ENCODE data around the gene TEX11.
"Not testable (repeated sequence)": the region's sequence is repeated elsewhere in the genome, so short reads cannot be mapped to it uniquely, and the experiment has no call there.

TEX11 gene

GRCh38 chrX:70577442-70577841, 331.1 kb downstream of the TEX11 start:
- DNase-seq = no peak

GRCh38 chrX:70569922-70570576, 338.5 kb downstream of the TEX11 start:
- not testable (repeated sequence) for DNase-seq

GRCh38 chrX:70554948-70555347, 353.6 kb downstream of the TEX11 start:
- no peak for DNase-seq

GRCh38 chrX:70554523-70554922, 354.0 kb downstream of the TEX11 start:
- DNase-seq = no peak

GRCh38 chrX:70554081-70554480, 354.4 kb downstream of the TEX11 start:
- no peak for DNase-seq

GRCh38 chrX:70553516-70553915, 355.0 kb downstream of the TEX11 start:
- no peak for DNase-seq

GRCh38 chrX:70552130-70552704, 356.3 kb downstream of the TEX11 start:
- no peak for DNase-seq

GRCh38 chrX:70549429-70549828, 359.1 kb downstream of the TEX11 start:
- no peak for DNase-seq

- DNase-seq = no peak
Observed at GRCh38 chrX:70535198-70535597, 373.3 kb downstream of the TEX11 start.

GRCh38 chrX:70527610-70528345, 380.7 kb downstream of the TEX11 start:
- DNase-seq = no peak

- DNase-seq = no peak
Observed at GRCh38 chrX:70527053-70527452, 381.5 kb downstream of the TEX11 start.

GRCh38 chrX:70525733-70526132, 382.8 kb downstream of the TEX11 start:
- DNase-seq = no peak

- not testable (repeated sequence) for DNase-seq
Observed at GRCh38 chrX:70515692-70516091, 392.8 kb downstream of the TEX11 start.

- not testable (repeated sequence) for DNase-seq
Observed at GRCh38 chrX:70515270-70515669, 393.2 kb downstream of the TEX11 start.

- no peak for DNase-seq
Observed at GRCh38 chrX:70509078-70509477, 399.4 kb downstream of the TEX11 start.

GRCh38 chrX:70508296-70508911, 400.1 kb downstream of the TEX11 start:
- DNase-seq = no peak

GRCh38 chrX:70505451-70505841, 403.1 kb downstream of the TEX11 start:
- DNase-seq = no peak

- DNase-seq = no peak
Observed at GRCh38 chrX:70504772-70505450, 403.6 kb downstream of the TEX11 start.

GRCh38 chrX:70500826-70501225, 407.7 kb downstream of the TEX11 start:
- no peak for DNase-seq

GRCh38 chrX:70498129-70498528, 410.4 kb downstream of the TEX11 start:
- no peak for DNase-seq

GRCh38 chrX:70497026-70497425, 411.5 kb downstream of the TEX11 start:
- no peak for DNase-seq

GRCh38 chrX:70496491-70496890, 412.0 kb downstream of the TEX11 start:
- DNase-seq = no peak

- no peak for DNase-seq
Observed at GRCh38 chrX:70494441-70494840, 414.1 kb downstream of the TEX11 start.
